ENCODE results near the gene SEC31B. TPM values are rescaled to one million over a fixed set of nuclear protein-coding genes. Genes with fewer than 3 reads are reported as not detected.

The SEC31B gene
- polyA plus RNA-seq, 3 donors: 0.05 to 50.2 (median 0.09) TPM

- Mint-ChIP-seq H3K36me3 (peaks cover 47 to 57% of the 10 kb centered on the region in 2 donors), H3K4me3 (peak overlapping the region in 1 of 2 donors; percentile 84), H3K27me3 (ENCODE audit: low read depth in 3 of 3) (peaks cover 20 to 24% (median 22%) of the 10 kb centered on the region in 3 donors)
Observed at GRCh38 chr10:100518761-100519241, 860 bp downstream of the SEC31B start.

GRCh38 chr10:100516847-100517246, 2.8 kb downstream of the SEC31B start:
- Histone ChIP-seq H2AFZ (ENCODE audit: insufficient read depth, low read depth, low read length, poor library complexity, severe bottlenecking) (no peak overlapping the region), H3K4me2 (replicated peaks; ENCODE audit: extremely low read depth, low read length, poor library complexity, severe bottlenecking) (no peak overlapping the region), H3K9me3 (replicated peaks in 1 of 2; ENCODE audit: control insufficient read depth in 1 of 2, insufficient read depth in 1 of 2, low read length in 2 of 2) (peaks cover 0 to 13% of the 10 kb centered on the region in 2 donors), H3K9ac (ENCODE audit: insufficient read depth, low read length, poor library complexity, severe bottlenecking) (no peak overlapping the region), H3K27ac (ENCODE audit: low read depth in 1 of 2, low read length in 2 of 2) (no peak overlapping the region), H3K4me3 (replicated peaks in 1 of 3; ENCODE audit: low read depth in 2 of 3, low read length in 3 of 3) (no peak overlapping the region), H3K79me2 (ENCODE audit: insufficient read depth, low read length) (no peaks in the 10 kb centered on the region), H3K36me3 (replicated peaks in 1 of 2; ENCODE audit: control insufficient read depth in 1 of 2, insufficient read depth in 2 of 2, low read length in 2 of 2) (peaks cover 6 to 20% of the 10 kb centered on the region in 2 donors), H4K20me1 (ENCODE audit: insufficient read depth, low read length) (peaks cover 4% of the 10 kb centered on the region), H3K27me3 (ENCODE audit: control insufficient read depth in 2 of 2, insufficient read depth in 2 of 2, low read length in 2 of 2) (peaks cover 16 to 18% of the 10 kb centered on the region in 2 donors), H3K4me1 (ENCODE audit: control insufficient read depth in 1 of 2, insufficient read depth in 2 of 2, low read length in 2 of 2) (peaks cover 5 to 10% of the 10 kb centered on the region in 2 donors)
- DNase-seq: no peak
- peaks cover 12% of the 10 kb centered on the region for H3K4me1 Mint-ChIP-seq
- peaks cover 0 to 7% (median 0%) of the 10 kb centered on the region in 7 donors for H3K9me3 Mint-ChIP-seq
- no peak overlapping the region for H3K4me3 Mint-ChIP-seq
- peaks cover 19 to 23% (median 22%) of the 10 kb centered on the region in 3 donors for H3K27me3 Mint-ChIP-seq (ENCODE audit: low read depth in 3 of 3)
- 100% methylated on average over 2 of the region's 2 CpGs for WGBS (ENCODE audit: insufficient coverage)
- peaks cover 36 to 47% of the 10 kb centered on the region in 2 donors for H3K36me3 Mint-ChIP-seq
- no peak for TF ChIP-seq CTCF (IDR thresholded peaks at IDR 0.05)
- intact Hi-C loops (cut with micrococcal nuclease): loop anchor here in 1 of 2 donors (5.0 kb wide), 1 partner anchor 75 kb away; no protein-coding TSS in a partner anchor
- H3K27ac Mint-ChIP-seq: no peak overlapping the region

More at GRCh38 chr10:100518761-100519241, 860 bp downstream of the SEC31B start:
- intact Hi-C loops (cut with micrococcal nuclease): loop anchor here in 1 of 2 donors (5.0 kb wide), 1 partner anchor 76 kb away; no protein-coding TSS in a partner anchor
- Histone ChIP-seq H3K27ac (ENCODE audit: low read depth in 1 of 2, low read length in 2 of 2) (no peak overlapping the region), H3K9ac (ENCODE audit: insufficient read depth, low read length, poor library complexity, severe bottlenecking) (no peak overlapping the region), H3K9me3 (replicated peaks in 1 of 2; ENCODE audit: control insufficient read depth in 1 of 2, insufficient read depth in 1 of 2, low read length in 2 of 2) (peaks cover 0 to 13% of the 10 kb centered on the region in 2 donors), H4K20me1 (ENCODE audit: insufficient read depth, low read length) (peaks cover 4% of the 10 kb centered on the region), H3K4me3 (replicated peaks in 1 of 3; ENCODE audit: low read depth in 2 of 3, low read length in 3 of 3) (no peak overlapping the region), H3K36me3 (replicated peaks in 1 of 2; ENCODE audit: control insufficient read depth in 1 of 2, insufficient read depth in 2 of 2, low read length in 2 of 2) (peaks cover 21 to 32% of the 10 kb centered on the region in 2 donors), H2AFZ (ENCODE audit: insufficient read depth, low read depth, low read length, poor library complexity, severe bottlenecking) (no peak overlapping the region), H3K4me2 (replicated peaks; ENCODE audit: extremely low read depth, low read length, poor library complexity, severe bottlenecking) (no peak overlapping the region), H3K79me2 (ENCODE audit: insufficient read depth, low read length) (no peaks in the 10 kb centered on the region), H3K4me1 (ENCODE audit: control insufficient read depth in 1 of 2, insufficient read depth in 2 of 2, low read length in 2 of 2) (peaks cover 5 to 10% of the 10 kb centered on the region in 2 donors), H3K27me3 (ENCODE audit: control insufficient read depth in 2 of 2, insufficient read depth in 2 of 2, low read length in 2 of 2) (peaks cover 16 to 18% of the 10 kb centered on the region in 2 donors)
- TF ChIP-seq CTCF (IDR thresholded peaks at IDR 0.05): peak; percentile 82
- H3K4me1 Mint-ChIP-seq: peaks cover 12% of the 10 kb centered on the region
- DNase-seq: peak; percentile 19 to 59 (median 37)
- WGBS (ENCODE audit: insufficient coverage): 29% methylated on average over 4 of the region's 7 CpGs
- H3K27ac Mint-ChIP-seq: no peak overlapping the region
- H3K9me3 Mint-ChIP-seq: peaks cover 0 to 7% (median 0%) of the 10 kb centered on the region in 7 donors

Data from CD14-positive monocyte (primary cell).